Kidney (tissue), 14 donors: ENCODE results near the gene RAC3. TPM values are rescaled to one million over a fixed set of nuclear protein-coding genes. Genes with fewer than 3 reads are reported as not detected.

Experiments
- DNase-seq, 5 donors: peaks; one replicate each; pipeline ENCODE4 v3.0.0-alpha.2; 2013 to 2020
- FAIRE-seq: peaks from 2 replicates; lab custom pipeline; 2012; peaks lifted over from hg19 to GRCh38; lab: Jason Lieb, UNC
- H3K27ac ChIP-seq, 2 donors: one replicate each; pipeline ENCODE4 v1.7.0; 2013; ENCODE audit warnings: low read depth in 2 of 2, low read length in 2 of 2, inconsistent platforms in 1 of 2
- H3K27me3 ChIP-seq: one replicate; pipeline ENCODE4 v1.7.1; 2013; ENCODE audit warnings: low read length, inconsistent platforms; ENCODE audit not compliant: control insufficient read depth, insufficient read depth
- H3K36me3 ChIP-seq, 3 donors: one replicate each; pipeline versions ENCODE4 v1.7.0 to v1.7.1; 2013; ENCODE audit warnings: low read length in 3 of 3, control low read depth in 1 of 3, inconsistent platforms in 1 of 3; ENCODE audit not compliant: insufficient read depth in 3 of 3, control insufficient read depth in 2 of 3
- H3K4me1 ChIP-seq, 3 donors: one replicate each; pipeline versions ENCODE4 v1.7.0 to v1.7.1; 2013; ENCODE audit warnings: low read length in 3 of 3, inconsistent platforms in 1 of 3, low read depth in 1 of 3; ENCODE audit not compliant: control insufficient read depth in 2 of 3, insufficient read depth in 2 of 3
- H3K4me3 ChIP-seq, 3 donors: one replicate each; pipeline versions ENCODE4 v1.7.0 to v1.8.1; 2013; ENCODE audit warnings: low read length in 3 of 3, control low read depth in 1 of 3, inconsistent platforms in 1 of 3
- H3K9ac ChIP-seq, 3 donors: one replicate each; pipeline versions ENCODE4 v1.7.0 to v1.7.1; 2013; ENCODE audit warnings: low read length in 3 of 3, control low read depth in 1 of 3, inconsistent platforms in 1 of 3
- H3K9me3 ChIP-seq, 3 donors: one replicate each; pipeline versions ENCODE4 v1.7.0 to v1.7.1; 2013; ENCODE audit warnings: low read length in 3 of 3, control low read depth in 1 of 3, inconsistent platforms in 1 of 3; ENCODE audit not compliant: control insufficient read depth in 2 of 3, insufficient read depth in 1 of 3
- intact Hi-C: fragments of 100-400 bp; cut with DNase I; formaldehyde crosslinking; loops from one replicate; pipeline ENCODE4 v1.11.1; 2022
- polyA plus RNA-seq: library from polyadenylated mRNA; stranded (reverse); fragments of 350-450 nt; fragmentation: Illumina TruSeq; extraction: RNeasy Lipid Tissue Mini Kit (QIAGEN cat#74804); gene quantifications from one replicate; pipeline ENCODE4 v1.2.3, GENCODE V29; 2014; ENCODE audit warnings: low read depth, low replicate concordance; ENCODE audit not compliant: insufficient read depth
- total RNA-seq: library from RNA; stranded (reverse); fragmentation: NEBNext Ultra II Directional; extraction: Animal tissue kit (Norgen Biotek cat#: 25700); gene quantifications from one replicate; pipeline ENCODE4 v1.2.1, GENCODE V29; 2021
- TF ChIP-seq, protein P1 (sequence below): IDR thresholded peaks from 3 replicates; pipeline ENCODE4 v1.5.1; 2012; ENCODE audit warnings: mild to moderate bottlenecking, moderate library complexity, borderline replicate concordance; ENCODE audit not compliant: insufficient read depth; ENCODE audit errors: extremely low read depth
- donor health status: control.
- donor health status: control.
- donor health status: control.
- donor health status: control.
- donor health status: control.
- donor health status: DM: yes; HTN: yes; CAD: no.
- donor health status: Normal renal cell carcinoma (clear cell type).

RAC3 gene
- total and polyA plus RNA-seq, 2 donors from 2014 or later: 2.6 to 13.1 TPM

DNA sequence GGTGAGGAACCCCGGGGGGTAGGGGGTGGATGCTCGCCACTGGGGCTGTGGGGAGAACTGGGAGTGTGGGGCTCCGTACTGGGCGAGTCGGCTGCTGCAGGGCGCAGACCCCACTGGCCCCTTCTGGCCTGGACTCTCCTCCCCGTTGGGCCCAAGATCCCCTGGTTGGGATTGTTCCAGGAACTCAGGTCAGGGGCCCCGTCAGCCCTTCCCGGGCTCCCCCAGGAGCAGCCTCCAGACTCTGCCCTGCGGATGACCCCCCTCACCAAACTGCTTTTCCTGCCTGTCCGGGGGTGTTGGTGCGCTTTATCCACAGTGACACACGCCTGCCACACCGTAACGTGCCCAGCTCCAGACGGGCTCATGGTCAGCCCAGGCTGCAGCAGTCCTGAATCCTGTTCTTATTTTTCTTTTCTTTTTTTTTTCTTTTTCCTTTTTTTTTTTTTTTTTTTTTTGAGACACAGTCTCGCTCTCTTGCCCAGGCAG is 29.9 kb upstream of the RAC3 start:
- no peaks in the 10 kb centered on the region for H3K9me3 ChIP-seq
- H3K36me3 ChIP-seq: no peaks in the 10 kb centered on the region
- no peak overlapping the region for H3K27ac ChIP-seq
- peaks cover 0 to 9% (median 0%) of the 10 kb centered on the region in 3 donors for H3K4me1 ChIP-seq
- intact Hi-C loops: no loop called here
- H3K27me3 ChIP-seq: no peaks in the 10 kb centered on the region
- peak in 1 of 5 donors; percentile 55 for DNase-seq
- TF ChIP-seq, protein P1, sequence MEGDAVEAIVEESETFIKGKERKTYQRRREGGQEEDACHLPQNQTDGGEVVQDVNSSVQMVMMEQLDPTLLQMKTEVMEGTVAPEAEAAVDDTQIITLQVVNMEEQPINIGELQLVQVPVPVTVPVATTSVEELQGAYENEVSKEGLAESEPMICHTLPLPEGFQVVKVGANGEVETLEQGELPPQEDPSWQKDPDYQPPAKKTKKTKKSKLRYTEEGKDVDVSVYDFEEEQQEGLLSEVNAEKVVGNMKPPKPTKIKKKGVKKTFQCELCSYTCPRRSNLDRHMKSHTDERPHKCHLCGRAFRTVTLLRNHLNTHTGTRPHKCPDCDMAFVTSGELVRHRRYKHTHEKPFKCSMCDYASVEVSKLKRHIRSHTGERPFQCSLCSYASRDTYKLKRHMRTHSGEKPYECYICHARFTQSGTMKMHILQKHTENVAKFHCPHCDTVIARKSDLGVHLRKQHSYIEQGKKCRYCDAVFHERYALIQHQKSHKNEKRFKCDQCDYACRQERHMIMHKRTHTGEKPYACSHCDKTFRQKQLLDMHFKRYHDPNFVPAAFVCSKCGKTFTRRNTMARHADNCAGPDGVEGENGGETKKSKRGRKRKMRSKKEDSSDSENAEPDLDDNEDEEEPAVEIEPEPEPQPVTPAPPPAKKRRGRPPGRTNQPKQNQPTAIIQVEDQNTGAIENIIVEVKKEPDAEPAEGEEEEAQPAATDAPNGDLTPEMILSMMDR: no peak
- no peak overlapping the region for H3K4me3 ChIP-seq
- no peak for FAIRE-seq
- no peak overlapping the region for H3K9ac ChIP-seq

DNA sequence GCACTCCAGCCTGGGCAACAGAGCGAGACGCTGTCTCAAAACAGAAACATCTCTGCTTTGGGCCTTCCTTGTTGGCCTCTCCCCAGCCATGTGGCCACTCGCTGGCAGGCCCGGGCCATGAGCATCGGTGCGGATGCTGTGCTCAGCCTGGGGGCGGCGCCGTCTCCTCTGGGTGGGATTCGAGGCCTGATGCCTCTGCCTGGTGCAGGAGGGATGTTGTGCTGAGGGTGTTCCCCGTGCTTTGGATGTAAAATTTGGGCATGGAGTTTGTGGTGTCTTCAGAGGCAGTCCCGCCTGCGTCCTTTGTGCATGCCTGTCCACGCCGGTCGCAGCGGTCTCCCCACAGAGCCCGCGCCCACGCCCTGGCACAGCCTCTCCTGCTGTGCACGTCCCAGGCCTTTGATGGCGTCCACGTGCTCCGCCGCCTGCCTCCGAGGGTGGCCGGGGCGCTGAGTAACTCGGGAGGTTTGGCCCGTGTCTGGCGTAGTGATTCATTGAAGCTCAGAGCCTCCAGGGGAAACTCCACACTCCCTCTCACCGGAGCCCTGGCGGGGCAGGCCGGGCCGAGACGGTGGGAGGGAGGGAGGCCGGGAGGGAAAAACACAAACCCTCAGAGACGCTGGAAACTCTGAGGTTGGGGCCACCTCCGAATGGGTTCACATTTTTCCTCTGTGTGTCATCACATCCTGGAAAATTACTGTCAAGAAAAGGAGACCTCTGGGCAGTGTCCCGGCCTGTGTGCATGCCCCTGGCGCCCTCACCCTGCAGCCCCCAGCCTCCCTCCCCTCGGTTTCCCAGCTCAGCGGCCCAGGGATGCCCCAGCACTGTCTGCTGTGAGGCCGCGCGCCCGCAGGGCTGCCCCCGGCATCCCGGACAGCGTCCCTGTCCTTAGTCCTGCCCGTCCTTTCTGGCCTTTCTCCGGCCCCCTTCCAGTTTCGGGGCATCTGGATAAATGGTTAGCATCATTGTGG is 27.8 kb upstream of the RAC3 start:
- FAIRE-seq (no peak), DNase-seq (peak; percentile 65 to 95 (median 70))
- no peaks in the 10 kb centered on the region for H3K36me3 ChIP-seq
- H3K27me3 ChIP-seq: no peaks in the 10 kb centered on the region
- TF ChIP-seq, protein P1: no peak
- H3K9me3 ChIP-seq: no peaks in the 10 kb centered on the region
- intact Hi-C loops: no loop called here
- no peak overlapping the region for H3K4me3 ChIP-seq
- H3K27ac ChIP-seq: no peak overlapping the region
- peaks cover 0 to 9% (median 0%) of the 10 kb centered on the region in 3 donors for H3K4me1 ChIP-seq
- no peak overlapping the region for H3K9ac ChIP-seq

DNA sequence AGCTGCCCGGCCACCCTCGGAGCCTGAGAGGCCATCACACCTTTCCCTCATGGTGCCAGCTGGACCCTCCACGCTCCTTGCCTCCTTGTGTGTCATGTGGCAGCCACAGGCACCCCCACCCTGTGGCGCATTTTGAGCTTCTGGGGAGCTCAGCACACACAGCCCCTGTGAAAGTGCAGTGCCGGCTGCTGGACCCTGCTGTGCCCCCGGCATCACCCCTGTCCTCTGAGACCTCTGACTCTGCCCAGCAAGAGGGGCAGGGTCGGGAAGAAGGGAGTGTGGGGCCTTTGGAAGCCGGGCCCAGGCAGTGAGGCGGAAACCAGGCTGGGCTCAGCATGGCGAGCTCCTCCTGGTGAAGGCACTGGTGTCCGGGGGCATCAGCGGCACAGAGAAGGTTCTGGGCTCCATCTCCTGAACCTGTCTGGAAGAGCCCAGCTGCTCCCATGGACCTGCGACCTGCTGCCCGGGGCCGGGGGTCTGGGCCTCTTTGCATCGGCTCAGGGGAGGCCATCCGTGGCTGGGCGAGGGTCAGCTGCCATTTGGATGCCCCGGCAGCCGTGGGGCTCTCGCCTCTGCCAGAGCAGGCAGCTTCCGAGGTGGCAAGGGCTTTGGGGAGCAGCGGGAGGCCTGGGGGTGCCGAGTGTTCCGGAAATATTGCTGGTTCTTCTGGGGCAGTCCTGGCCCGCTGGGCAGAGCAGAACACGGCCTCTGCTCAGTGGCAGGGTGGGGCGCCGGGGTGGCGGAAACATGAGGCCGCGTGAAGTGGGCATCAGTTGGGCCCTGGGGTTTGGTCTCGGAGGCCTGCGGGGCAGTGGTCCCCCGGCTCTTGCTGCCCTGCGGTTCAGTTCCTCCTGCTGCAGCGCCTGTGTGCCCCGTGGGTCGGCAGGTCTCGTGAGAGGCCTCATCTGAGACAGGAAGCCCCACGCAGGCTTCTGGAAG is 26.7 kb upstream of the RAC3 start:
- Histone ChIP-seq H3K4me1 (peaks cover 0 to 8% (median 0%) of the 10 kb centered on the region in 3 donors), H3K9me3 (no peaks in the 10 kb centered on the region), H3K4me3 (no peak overlapping the region), H3K9ac (no peak overlapping the region), H3K36me3 (no peaks in the 10 kb centered on the region), H3K27me3 (no peaks in the 10 kb centered on the region), H3K27ac (no peak overlapping the region)
- intact Hi-C loops: no loop called here
- DNase-seq (peak in 1 of 5 donors; percentile 52), FAIRE-seq (no peak)
- TF ChIP-seq, protein P1: no peak
